Right atrium auricular region (tissue), 2 donors: ENCODE results near the gene WDR1. TPM values are rescaled to one million over a fixed set of nuclear protein-coding genes. Genes with fewer than 3 reads are reported as not detected.

Experiments used
- DNase-seq: peaks from one replicate; pipeline ENCODE4 v3.0.0-alpha.2; 2019; ENCODE audit warnings: low spot score
- H3K27ac ChIP-seq, 2 donors: fragments of 200-600 bp; sonication (generic); 1 replicate in 1 of 2; 2 replicates in 1 of 2; pipeline ENCODE4 v1.5.1; 2016 to 2019
- H3K27me3 ChIP-seq, 2 donors: fragments of 200-600 bp; sonication (generic); one replicate each; pipeline versions ENCODE4 v1.5.1 to v1.6.0; 2017 to 2019
- H3K36me3 ChIP-seq: fragments of 200-600 bp; sonication (generic); one replicate; pipeline ENCODE4 v1.5.1; 2016
- H3K4me1 ChIP-seq, 2 donors: fragments of 200-600 bp; sonication (generic); one replicate each; pipeline versions ENCODE4 v1.5.1 to v1.6.0; 2017 to 2019
- H3K4me3 ChIP-seq, 2 donors: fragments of 200-600 bp; sonication (generic); 1 replicate in 1 of 2; 2 replicates in 1 of 2; pipeline ENCODE4 v1.5.1; 2017 to 2019; ENCODE audit warnings: mild to moderate bottlenecking in 1 of 2, moderate library complexity in 1 of 2
- H3K9me3 ChIP-seq, 2 donors: fragments of 200-600 bp; sonication (generic); one replicate each; pipeline ENCODE4 v1.5.1; 2019
- CTCF ChIP-seq, 2 donors: fragments of 200-600 bp; sonication (generic); IDR thresholded peaks; one replicate each; pipeline ENCODE4 v1.5.1; 2019; ENCODE audit warnings: antibody characterized with exemption in 2 of 2
- total RNA-seq, 2 donors: library from RNA; depleted of rRNA; stranded (reverse); fragments of >200 nt; gene quantifications; one replicate each; pipeline ENCODE4 v1.1.0, GENCODE V29; 2016

Gene WDR1
- total RNA-seq, 2 donors from 2014 or later: 109 to 216 TPM

- TF ChIP-seq CTCF (IDR thresholded peaks at IDR 0.05): no peak
- Histone ChIP-seq H3K27ac (no peak overlapping the region), H3K36me3 (peaks cover 84% of the 10 kb centered on the region)
Measured at GRCh38 chr4:10088135-10089010, 28.2 kb downstream of the WDR1 start.

GRCh38 chr4:10087152-10087791, 29.3 kb downstream of the WDR1 start:
- H3K36me3 ChIP-seq: peaks cover 89% of the 10 kb centered on the region
- no peak for TF ChIP-seq CTCF (IDR thresholded peaks at IDR 0.05)
- H3K4me3 ChIP-seq: no peak overlapping the region
- DNase-seq: no peak
- H3K9me3 ChIP-seq: no peaks in the 10 kb centered on the region
- H3K27ac ChIP-seq: no peak overlapping the region
- peaks cover 0 to 59% of the 10 kb centered on the region in 2 donors for H3K4me1 ChIP-seq
- H3K27me3 ChIP-seq: no peaks in the 10 kb centered on the region

More at GRCh38 chr4:10088135-10089010, 28.2 kb downstream of the WDR1 start:
- no peaks in the 10 kb centered on the region for H3K9me3 ChIP-seq
- no peak for DNase-seq
- H3K27me3 ChIP-seq: no peaks in the 10 kb centered on the region
- H3K4me3 ChIP-seq: no peak overlapping the region
- peaks cover 0 to 70% of the 10 kb centered on the region in 2 donors for H3K4me1 ChIP-seq

- DNase-seq: no peak
- Histone ChIP-seq H3K9me3 (no peaks in the 10 kb centered on the region), H3K27me3 (no peaks in the 10 kb centered on the region), H3K4me1 (peaks cover 0 to 52% of the 10 kb centered on the region in 2 donors), H3K4me3 (no peak overlapping the region), H3K27ac (peak overlapping the region in 1 of 2 donors; percentile 57), H3K36me3 (peaks cover 90% of the 10 kb centered on the region)
- no peak for TF ChIP-seq CTCF (IDR thresholded peaks at IDR 0.05)
Measured at GRCh38 chr4:10086506-10087120, 30.0 kb downstream of the WDR1 start.

GRCh38 chr4:10085828-10086505, 30.6 kb downstream of the WDR1 start:
- H3K9me3 ChIP-seq: no peaks in the 10 kb centered on the region
- H3K36me3 ChIP-seq: peaks cover 90% of the 10 kb centered on the region
- H3K27me3 ChIP-seq: no peaks in the 10 kb centered on the region
- no peak for DNase-seq
- TF ChIP-seq CTCF (IDR thresholded peaks at IDR 0.05): no peak
- H3K4me3 ChIP-seq: no peak overlapping the region
- H3K4me1 ChIP-seq: peaks cover 0 to 49% of the 10 kb centered on the region in 2 donors
- H3K27ac ChIP-seq: peak overlapping the region; percentile 57 to 60

- peaks cover 0 to 49% of the 10 kb centered on the region in 2 donors for H3K4me1 ChIP-seq
- H3K27ac ChIP-seq: peak overlapping the region; percentile 57 to 60
- TF ChIP-seq CTCF (IDR thresholded peaks at IDR 0.05): no peak
Measured at GRCh38 chr4:10085386-10085785, 31.2 kb downstream of the WDR1 start.

More at GRCh38 chr4:10085386-10085785, 31.2 kb downstream of the WDR1 start:
- Histone ChIP-seq H3K4me3 (no peak overlapping the region), H3K27me3 (no peaks in the 10 kb centered on the region), H3K36me3 (peaks cover 90% of the 10 kb centered on the region), H3K9me3 (no peaks in the 10 kb centered on the region)
- DNase-seq: no peak
